ENCODE measurements around the gene MMRN2.

Gene MMRN2

GRCh38 chr10:86888585-86889381 is 68.6 kb downstream of the MMRN2 start:
- DNase-seq (ENCODE audit: low spot score) = no peak

Data from hematopoietic multipotent progenitor cell treated with erythropoietin and hydrocortisone succinate and interleukin-3 and kit ligand, for 15 days (in vitro differentiated cells).